Endometrial microvascular endothelial cells (primary cell): Measurements from ENCODE around the gene FAM117B. TPM values are rescaled to one million over a fixed set of nuclear protein-coding genes. Genes with fewer than 3 reads are reported as not detected.
"Not testable (repeated sequence)": the region's sequence is repeated elsewhere in the genome, so short reads cannot be mapped to it uniquely, and the experiment has no call there.

Experiments
- in situ Hi-C: cut with HindIII; loops from 2 replicates; pipeline ENCODE4 v1.10.0; 2017; ENCODE audit warnings: low sequenced_read_pairs, low pct_unique_long_range_greater_than_20kb; ENCODE audit errors: inconsistent ontology term
- total RNA-seq: library from RNA; depleted of rRNA; stranded (reverse); fragments of >200 nt; gene quantifications from one replicate; pipeline ENCODE4 v1.2.3, GENCODE V29; 2015; ENCODE audit errors: inconsistent ontology term

The FAM117B gene
- total RNA-seq, 1 donor from 2014 or later = 1.0 TPM

DNA sequence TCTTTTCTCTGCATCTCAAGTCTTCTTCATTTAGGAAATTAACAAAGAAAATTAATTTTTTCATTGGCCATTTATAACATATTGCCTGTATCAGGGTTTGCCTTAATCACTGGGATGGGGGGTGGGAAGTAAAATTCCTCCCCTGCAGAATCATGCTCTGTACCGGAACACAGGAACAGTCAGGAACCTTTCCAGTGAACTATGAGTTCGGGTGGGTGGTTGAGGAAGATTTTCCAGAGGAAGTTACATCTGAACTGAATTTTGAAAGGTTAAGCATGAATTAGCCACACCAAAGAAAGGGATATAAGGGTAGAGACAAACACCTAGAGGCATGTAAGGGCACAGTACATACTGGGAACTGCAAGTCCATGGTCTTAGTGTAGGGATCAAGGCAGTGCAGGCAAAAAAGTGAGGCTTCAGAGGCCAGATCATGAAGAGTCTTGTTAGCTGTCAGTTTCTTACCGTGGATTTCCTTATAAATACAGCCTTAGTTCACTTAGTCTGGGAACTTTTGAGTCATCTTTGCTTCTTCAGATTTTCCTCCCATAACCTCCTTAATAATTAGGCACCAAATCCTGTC lies 55.6 kb downstream of the FAM117B start:
- in situ Hi-C loops = no loop called here

DNA sequence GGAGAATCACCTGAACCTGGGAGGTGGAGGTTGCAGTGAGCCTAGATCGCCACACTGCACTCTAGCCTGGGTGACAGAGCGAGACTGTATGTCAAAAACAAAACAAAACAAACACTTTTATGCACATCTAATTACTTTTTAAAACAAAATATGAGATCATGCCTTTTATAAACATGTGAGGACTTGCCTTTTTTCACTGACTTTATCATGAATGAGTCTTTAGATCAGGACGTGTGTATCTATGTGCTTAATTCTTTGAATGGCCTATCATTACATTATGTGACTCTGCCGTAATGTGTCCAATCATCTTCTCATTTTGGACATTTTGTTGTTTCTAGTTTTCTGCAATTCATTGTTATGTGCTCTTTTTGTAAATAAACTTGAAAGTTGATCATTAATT lies 58.7 kb downstream of the FAM117B start:
- in situ Hi-C loops = no loop called here

DNA sequence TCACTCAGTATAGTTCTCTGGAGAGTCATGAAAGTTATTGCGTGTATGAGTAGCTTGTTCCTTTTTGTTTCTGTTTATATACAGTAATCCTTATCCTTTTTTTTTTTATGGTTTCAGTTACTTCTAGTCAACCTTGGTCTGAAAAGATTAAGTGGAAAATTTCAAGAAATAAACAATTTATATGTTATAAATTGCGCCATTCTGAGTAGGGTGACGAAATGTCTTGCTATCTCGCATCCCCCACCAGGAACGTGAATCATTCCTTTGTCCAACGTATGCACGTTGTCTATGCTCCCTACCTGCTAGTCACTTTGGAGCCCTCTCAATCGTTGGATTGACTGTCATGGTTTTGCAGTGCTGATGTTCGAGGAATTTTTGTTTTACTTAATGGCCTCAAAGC lies 60.4 kb downstream of the FAM117B start:
- in situ Hi-C loops = no loop called here

DNA sequence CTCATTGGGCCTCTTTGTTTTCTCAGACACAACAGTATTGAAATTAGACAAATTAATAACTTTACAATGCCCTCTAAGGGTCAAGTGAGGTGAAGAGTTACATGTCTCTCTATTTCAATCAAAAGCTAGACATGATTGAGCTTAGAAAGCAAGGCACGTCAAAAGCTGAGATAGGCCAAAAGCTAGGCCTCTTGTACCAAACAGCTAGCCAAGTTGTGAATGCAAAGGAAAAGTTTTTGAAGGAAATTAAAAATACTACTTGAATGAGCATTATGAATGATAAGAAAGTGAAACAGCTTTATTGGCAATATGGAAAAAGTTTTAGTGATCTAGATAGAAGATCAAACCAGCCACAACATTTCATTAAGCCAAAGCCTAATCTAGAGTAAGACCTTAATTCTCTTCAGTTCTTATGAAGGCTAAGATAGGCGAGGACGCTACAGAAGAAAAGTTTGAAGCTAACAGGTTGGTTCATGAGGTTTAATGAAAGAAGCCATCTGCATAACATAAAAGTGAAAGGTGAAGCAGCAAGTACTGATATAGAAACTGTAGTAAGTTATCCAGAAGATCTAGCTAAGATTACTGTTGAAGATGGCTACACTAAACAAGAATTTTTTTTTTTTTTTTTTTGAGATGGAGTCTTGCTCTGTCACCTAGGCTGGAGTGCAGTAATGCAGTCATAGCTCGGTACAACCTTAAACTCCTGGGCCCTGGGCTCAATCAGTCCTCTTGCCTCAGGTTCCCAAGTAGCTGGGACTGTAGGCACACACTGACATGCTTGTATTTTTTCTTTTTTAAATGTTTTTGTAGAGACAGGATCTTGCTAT lies 65.5 kb downstream of the FAM117B start:
- in situ Hi-C loops = no loop called here

DNA sequence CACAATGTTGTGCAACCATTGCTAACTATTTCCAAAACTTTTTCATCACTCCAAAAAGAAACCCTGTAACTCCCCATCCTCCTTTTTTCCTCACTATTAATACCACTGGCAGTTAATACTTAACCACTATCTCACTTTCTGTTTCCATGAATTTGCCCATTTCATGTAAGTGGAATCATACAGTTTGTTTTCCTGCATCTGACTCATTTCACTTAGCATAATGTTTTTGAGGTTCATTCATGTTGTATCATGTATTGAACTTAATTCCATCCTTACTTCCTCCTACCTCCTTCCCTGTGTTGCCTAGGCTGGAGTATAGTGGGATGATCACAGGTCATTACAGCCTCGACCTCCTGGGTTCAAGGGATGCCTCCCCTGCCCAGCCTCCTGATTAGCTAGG lies 68.3 kb downstream of the FAM117B start:
- in situ Hi-C loops = no loop called here

DNA sequence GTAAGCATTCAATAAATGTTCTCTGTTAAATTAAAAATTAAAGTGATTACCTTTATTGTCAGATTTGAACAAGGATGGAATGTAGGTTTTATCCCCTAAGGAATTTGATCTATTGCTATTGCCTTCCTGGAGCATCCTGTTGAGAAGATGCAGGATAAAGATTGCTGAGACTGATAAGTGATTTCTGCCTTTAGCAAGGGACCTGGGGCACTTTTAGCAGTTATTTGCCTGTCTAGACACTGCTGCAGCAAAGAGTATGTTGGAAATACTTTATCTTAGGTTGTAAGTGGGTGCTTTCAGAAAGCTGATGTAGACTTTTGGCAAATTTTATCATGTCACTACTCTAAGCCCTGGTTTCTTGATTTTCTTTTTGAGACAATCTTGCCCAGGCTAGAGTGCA lies 69.5 kb downstream of the FAM117B start:
- in situ Hi-C loops = no loop called here

DNA sequence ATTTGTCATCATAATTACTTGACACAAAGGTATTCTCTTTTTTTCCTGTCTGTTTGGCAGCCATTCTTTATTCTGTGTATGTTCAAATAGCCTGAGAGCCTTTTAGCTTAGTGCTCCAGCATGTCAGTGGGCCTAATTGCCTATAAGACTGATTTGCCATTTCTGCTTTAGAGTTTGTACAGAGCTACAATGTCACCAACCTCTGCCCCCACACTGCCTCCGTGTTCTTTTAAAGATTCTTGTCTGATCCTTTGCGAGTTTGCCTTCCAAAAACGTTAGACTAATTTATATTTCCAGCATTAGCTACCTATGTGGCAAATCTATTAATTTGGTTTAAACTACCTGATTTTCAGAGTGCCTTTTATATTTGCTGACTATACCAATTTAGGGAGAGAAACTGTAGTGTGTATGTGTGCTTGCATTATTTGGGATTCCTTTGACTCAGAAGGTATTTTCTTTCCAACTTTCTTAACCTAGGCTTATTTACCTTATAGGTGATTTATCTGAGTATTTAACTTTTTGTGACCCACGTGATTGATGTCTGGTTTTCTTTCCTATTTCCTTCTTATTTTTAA lies 70.8 kb downstream of the FAM117B start:
- in situ Hi-C loops = no loop called here

DNA sequence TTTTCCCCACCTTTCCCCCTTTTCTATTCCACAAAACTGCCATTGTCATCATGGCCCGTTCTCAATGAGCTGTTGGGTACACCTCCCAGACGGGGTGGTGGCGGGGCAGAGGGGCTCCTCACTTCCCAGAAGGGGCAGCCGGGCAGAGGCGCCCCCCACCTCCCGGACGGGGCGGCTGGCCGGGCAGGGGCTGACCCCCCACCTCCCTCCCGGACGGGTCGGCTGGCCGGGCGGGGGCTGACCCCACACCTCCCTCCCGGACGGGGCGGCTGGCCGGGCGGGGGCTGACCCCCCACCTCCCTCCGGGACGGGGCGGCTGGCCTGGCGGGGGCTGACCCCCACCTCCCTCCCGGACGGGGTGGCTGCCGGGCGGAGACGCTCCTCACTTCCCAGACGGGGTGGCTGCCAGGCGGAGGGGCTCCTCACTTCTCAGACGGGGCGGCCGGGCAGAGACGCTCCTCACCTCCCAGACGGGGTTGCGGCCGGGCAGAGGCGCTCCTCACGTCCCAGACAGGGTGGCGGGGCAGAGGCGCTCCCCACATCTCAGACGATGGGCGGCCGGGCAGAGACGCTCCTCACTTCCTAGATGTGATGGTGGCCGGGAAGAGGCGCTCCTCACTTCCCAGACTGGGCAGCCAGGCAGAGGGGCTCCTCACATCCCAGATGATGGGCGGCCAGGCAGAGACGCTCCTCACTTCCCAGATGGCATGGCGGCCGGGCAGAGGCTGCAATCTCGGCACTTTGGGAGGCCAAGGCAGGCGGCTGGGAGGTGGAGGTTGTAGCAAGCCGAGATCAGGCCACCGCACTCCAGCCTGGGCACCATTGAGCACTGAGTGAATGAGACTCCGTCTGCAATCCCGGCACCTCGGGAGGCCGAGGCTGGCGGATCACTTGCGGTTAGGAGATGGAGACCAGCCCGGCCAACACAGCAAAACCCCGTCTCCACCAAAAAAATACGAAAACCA lies 80.5 kb downstream of the FAM117B start:
- in situ Hi-C loops = not testable (repeated sequence)

DNA sequence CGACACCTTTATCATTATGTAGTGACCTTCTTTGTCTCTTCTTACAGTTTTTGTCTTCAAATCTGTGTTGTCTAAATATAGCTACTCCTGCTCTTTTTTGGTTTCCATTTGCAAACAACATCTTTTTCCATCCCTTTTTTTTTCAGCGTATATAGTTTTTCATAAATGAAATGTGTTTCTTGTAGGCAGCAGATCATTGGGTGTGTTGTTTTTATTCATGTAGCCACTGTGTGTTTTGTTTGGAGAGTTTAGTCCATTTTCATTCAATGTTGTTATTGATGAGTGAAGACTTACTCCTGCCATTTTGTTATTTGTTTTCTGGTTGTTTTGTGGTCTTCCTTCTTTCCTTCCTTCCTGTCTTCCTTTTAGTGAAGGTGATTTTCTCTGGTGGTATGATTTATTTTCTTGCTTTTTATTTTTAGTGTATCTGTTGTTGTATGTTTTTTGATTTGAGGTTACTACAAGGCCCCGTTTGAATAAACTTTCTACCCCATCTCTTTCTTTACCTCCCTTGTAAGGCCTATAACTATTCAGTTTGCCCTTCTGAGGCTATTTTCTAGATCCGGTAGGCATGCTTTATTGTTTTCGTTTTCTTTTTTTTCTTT lies 81.4 kb downstream of the FAM117B start:
- in situ Hi-C loops = no loop called here

DNA sequence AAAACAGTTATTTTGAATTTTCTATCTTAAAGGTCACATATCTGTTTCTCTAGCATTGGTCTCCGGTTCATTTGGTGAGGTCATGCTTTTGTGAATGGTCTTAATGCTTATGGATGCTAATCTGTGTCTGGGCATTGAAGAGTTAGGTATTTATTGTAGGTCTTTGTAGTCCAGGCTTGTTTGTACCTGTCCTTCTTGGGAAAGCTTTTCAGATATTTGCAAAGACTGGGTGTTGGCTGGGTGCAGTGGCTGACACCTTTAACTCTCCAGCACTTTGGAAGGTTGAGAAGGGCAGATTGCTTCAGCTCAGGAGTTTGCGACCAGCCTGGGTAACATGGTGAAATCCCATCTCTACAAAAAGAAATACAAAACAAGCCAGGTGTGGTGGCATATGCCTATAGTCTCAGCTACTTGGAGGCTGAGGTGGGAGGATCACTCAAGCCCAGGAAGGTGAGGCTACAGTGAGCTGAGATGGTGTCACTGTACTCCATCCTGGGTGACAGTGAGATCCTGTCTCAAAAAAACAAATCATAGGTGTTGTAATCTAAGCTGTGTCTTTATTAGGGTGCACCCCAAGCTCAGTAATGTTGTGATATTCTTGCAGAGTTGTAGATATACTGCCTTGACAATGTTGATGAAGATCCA lies 82.3 kb downstream of the FAM117B start:
- in situ Hi-C loops = no loop called here

DNA sequence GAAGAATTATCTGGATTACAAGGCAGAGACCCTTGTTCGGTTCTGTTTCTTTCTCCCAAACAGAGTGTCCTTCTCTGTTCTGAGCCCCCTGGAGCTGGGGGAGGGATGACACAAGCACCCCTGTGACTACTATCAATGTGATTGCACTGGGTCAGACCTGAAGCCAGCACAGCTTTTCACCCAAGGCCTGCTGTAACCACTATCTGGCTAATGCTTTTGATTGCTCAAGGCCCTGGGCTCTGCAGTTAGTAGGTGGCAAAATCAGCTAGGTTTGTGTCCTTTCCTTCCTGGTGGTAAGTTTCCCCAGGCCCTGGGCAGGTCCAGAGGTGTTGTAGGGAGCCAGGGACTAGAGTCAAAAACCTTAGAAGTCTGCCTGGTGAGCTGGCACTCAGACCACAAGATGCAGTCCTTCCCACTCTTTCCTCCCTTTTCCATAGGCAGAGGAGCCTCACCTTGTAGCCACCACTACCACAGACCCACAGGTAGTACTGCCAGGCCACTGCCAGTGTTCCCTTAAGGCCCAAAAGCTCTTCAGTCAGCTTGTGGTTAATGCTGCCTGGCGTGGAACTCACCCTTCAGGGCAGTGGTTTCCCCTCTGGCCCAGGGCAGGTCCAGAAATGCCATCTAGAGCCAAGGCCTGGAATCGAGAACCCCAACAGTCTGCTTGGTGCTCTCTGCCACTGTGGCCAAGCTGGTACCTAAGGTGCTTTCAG lies 83.0 kb downstream of the FAM117B start:
- in situ Hi-C loops = no loop called here

DNA sequence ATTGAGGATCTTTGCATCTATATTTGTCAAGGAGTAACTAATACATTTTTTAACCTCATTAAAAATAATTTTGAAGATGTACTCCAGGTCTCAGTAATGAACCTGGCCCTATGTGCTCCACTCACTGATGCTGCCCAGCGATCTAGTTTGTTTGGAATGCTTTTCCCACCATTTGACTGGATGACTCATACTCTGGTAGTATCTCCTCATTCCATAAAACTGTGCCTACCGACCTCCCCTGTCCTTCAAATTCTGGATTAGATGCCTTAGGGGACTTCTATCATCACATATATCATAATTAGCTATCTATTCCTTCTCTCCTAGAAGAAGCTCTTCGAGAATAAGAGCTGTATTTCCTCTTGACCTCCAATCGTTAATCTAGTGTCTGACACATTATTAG lies 83.8 kb downstream of the FAM117B start:
- in situ Hi-C loops = no loop called here

DNA sequence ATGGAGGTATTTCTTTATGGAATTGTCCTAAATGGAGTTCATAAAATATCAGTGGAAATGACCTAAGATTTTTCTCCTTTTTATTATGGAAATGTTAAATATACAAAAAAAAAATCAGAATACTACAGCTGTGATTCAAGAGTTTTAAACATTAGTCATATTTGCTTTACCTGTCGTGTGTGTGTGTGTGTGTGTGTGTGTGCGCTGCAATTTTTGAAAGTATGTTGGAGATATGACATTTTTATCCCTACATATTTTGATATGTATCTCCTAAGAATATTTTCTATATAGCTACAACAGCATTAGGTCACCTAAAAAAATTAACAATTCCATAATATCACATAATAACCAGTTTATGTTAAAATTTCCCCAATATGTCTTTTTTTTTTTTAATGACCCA lies 85.5 kb downstream of the FAM117B start:
- in situ Hi-C loops = no loop called here

DNA sequence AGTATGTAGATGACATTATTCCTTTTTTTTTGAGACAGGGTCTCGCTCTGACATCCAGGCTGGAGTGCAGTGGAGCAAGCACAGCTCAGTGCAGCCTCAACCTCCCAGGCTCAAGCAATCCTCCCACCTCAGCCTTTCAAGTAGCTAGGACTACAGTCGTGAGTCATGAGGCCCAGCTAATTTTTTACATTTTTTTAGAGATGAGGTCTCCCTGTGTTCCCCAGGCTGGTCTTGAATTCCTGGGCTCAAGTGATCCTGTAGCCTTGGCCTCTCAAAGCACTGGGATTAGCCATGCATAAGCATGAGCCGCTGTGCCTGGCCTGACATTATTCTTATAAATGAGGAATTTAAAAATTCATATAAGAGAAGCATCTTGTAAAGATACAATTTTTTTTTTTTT lies 86.9 kb downstream of the FAM117B start:
- in situ Hi-C loops = no loop called here

DNA sequence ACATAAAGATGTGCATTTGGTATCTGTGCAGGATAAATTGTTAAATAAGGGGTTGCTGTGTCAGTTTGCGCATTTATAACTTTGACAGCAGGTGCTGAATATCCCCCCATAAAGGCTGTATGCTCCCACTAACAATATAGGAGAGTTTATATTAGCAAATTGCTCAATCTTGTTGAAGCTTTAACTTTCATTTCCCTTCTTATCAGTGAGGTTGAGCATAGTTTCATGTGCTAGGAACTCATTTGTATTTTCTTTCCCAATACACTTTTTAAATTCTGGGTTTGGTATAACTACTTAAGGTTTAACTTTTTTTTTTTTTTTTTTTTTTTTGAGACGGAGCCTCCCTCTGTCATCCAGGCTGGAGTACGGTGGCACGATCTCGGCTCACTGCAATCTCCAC lies 89.0 kb downstream of the FAM117B start:
- in situ Hi-C loops = no loop called here

DNA sequence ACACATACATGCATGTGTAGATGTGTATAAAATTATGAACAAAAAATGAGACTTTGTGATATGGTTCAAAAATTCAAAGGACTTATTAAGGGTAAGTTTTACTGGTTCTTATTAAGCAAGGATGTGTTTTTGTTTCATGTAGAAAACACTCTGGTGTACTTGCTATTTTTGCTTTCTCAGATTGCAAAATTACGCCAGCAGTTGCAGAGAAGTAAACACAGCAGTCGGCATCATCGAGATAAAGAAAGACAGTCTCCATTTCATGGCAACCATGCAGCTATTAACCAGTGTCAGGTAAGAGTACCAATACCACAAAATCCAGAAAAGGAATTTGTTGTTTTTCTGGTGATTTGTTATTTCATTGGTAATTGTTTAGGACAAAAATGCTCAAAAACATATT lies 91.3 kb downstream of the FAM117B start:
- in situ Hi-C loops = no loop called here

DNA sequence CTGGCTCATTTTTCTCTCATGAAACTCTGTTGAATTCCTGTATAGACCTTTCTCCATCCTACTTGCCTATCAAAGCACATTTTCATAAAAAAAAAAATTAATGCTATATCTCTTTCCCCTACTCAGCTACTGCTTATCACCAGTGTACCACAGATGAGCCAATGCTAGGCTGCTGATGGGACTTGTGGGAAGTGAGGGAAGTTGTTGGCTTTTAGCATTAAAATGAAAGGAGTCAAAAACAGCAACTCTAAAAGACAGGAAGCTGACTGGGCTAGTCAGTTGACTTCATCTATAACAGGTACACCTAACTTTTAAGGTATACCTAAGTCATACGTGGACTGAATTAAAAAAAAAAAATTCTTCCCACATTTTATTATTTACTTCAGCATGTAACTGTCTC lies 102.1 kb downstream of the FAM117B start:
- in situ Hi-C loops = no loop called here

DNA sequence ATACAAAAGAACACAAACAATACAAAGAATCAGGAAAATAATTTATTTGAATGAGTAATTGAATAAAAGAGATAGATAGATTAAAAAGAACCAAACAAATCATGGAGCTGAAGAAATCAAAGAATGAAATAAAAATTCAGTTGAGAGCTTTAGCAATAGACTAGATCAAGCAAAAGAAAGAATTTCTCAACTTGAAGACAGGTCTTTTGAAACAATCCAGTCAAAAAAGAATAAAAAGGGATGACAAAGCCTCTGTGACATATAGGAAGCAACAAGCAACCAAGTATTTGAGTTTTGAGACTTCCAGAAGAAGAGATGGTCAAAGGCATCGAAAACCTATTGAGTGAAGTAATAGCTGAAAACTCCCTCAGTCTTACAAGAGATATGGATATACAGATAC lies 108.8 kb downstream of the FAM117B start:
- in situ Hi-C loops = no loop called here
